Coronary artery (tissue), 2 donors: ENCODE measurements around the gene ANKFN1.

Experiments
- DNase-seq: peaks from one replicate; pipeline ENCODE4 v3.0.0-alpha.2; 2017; ENCODE audit warnings: low spot score
- H3K27ac ChIP-seq, 2 donors: fragments of 200-600 bp; sonication (generic); one replicate each; pipeline ENCODE4 v1.5.1; 2016 to 2019
- H3K4me3 ChIP-seq: fragments of 200-600 bp; sonication (generic); 2 replicates; pipeline ENCODE4 v1.5.1; 2016; ENCODE audit warnings: mild to moderate bottlenecking, moderate library complexity
- CTCF ChIP-seq: fragments of 200-600 bp; sonication (generic); IDR thresholded peaks from one replicate; pipeline ENCODE4 v1.5.1; 2019; ENCODE audit warnings: antibody characterized with exemption

ANKFN1 gene

GRCh38 chr17:56130631-56131030 is 22.6 kb upstream of the ANKFN1 start:
- DNase-seq, result no peak
- Histone ChIP-seq H3K4me3 (no peak overlapping the region), H3K27ac (no peak overlapping the region)
- no peak for TF ChIP-seq CTCF

- no peak for DNase-seq
- TF ChIP-seq CTCF, result no peak
- Histone ChIP-seq H3K27ac (no peak overlapping the region), H3K4me3 (no peak overlapping the region)
These were observed 21.8 kb upstream of the ANKFN1 start for GRCh38 chr17:56131431-56131830.

GRCh38 chr17:56136301-56136700 is 17.0 kb upstream of the ANKFN1 start:
- no peak overlapping the region for H3K27ac ChIP-seq
- no peak for DNase-seq
- no peak overlapping the region for H3K4me3 ChIP-seq
- no peak for TF ChIP-seq CTCF

GRCh38 chr17:56141046-56141839 is 12.0 kb upstream of the ANKFN1 start:
- no peak for DNase-seq
- H3K27ac ChIP-seq, result no peak overlapping the region
- TF ChIP-seq CTCF, result no peak
- H3K4me3 ChIP-seq, result no peak overlapping the region

- no peak for TF ChIP-seq CTCF
- DNase-seq, result no peak
- Histone ChIP-seq H3K4me3 (no peak overlapping the region), H3K27ac (no peak overlapping the region)
These were observed 10.9 kb upstream of the ANKFN1 start for GRCh38 chr17:56142325-56142724.

GRCh38 chr17:56142781-56143180 is 10.5 kb upstream of the ANKFN1 start:
- DNase-seq, result no peak
- Histone ChIP-seq H3K4me3 (no peak overlapping the region), H3K27ac (no peak overlapping the region)
- no peak for TF ChIP-seq CTCF

- no peak for DNase-seq
- TF ChIP-seq CTCF, result no peak
- Histone ChIP-seq H3K4me3 (no peak overlapping the region), H3K27ac (no peak overlapping the region)
These were observed 9.1 kb upstream of the ANKFN1 start for GRCh38 chr17:56144223-56144622.
